Chondrocyte (in vitro differentiated cells): ENCODE measurements around the gene AHSG. TPM values are rescaled to one million over a fixed set of nuclear protein-coding genes. Genes with fewer than 3 reads are reported as not detected.

Source experiments
- DNase-seq: peaks from one replicate; pipeline ENCODE4 v3.0.0; 2021; ENCODE audit warnings: mixed read lengths, low spot score
- H3K27ac Mint-ChIP-seq: one replicate; pipeline ENCODE4 v1.8.0; 2021; ENCODE audit warnings: mild to moderate bottlenecking, moderate library complexity, mixed read lengths; ENCODE audit not compliant: unreplicated experiment
- H3K27me3 Mint-ChIP-seq: 2 replicates; pipeline ENCODE4 v1.8.0; 2021; ENCODE audit warnings: low read depth, mixed read lengths
- H3K36me3 Mint-ChIP-seq: 2 replicates; pipeline ENCODE4 v1.8.0; 2021; ENCODE audit warnings: low read depth, mixed read lengths
- H3K4me1 Mint-ChIP-seq: 2 replicates; pipeline ENCODE4 v1.8.0; 2021; ENCODE audit warnings: low read depth, mild to moderate bottlenecking, mixed read lengths
- H3K4me3 Mint-ChIP-seq: one replicate; pipeline ENCODE4 v1.8.0; 2021; ENCODE audit warnings: mild to moderate bottlenecking, moderate library complexity, mixed read lengths; ENCODE audit not compliant: unreplicated experiment
- H3K9me3 Mint-ChIP-seq: 2 replicates; pipeline ENCODE4 v1.8.0; 2021; ENCODE audit warnings: low read depth, mixed read lengths
- total RNA-seq: library from RNA; stranded (reverse); gene quantifications from 3 replicates; pipeline ENCODE4 v1.2.1, GENCODE V29; 2021
- TF ChIP-seq, protein P1 (sequence below): fragments of 200-600 bp; sonication (generic); IDR thresholded peaks from 2 replicates; pipeline ENCODE4 v1.5.0; 2021; ENCODE audit warnings: antibody characterized with exemption, mild to moderate bottlenecking, moderate library complexity

Gene AHSG
- total RNA-seq, 1 donor from 2014 or later: not detected

DNA sequence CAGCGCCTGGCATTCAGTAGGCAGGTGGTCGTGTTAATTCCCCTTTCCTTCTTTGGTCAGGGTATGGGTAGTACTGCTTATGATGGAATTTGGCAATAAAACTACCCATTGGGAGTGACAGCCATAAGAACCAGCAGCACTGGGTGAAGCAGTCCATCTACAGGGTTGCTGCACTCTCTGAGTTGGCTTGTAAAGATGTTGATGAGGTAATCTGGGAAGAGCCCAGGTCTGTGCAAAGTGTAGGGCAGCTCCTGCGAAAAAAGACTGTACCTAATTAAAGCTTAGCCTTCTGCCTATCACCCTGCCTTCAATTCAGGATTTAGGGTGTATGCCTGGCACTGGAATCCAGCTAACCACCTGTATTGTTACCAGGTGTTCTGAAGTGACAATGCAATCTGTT is 22.7 kb downstream of the AHSG start:
- Mint-ChIP-seq H3K4me3 (no peak overlapping the region), H3K9me3 (peaks cover 2% of the 10 kb centered on the region), H3K36me3 (no peaks in the 10 kb centered on the region), H3K27me3 (peaks cover 28% of the 10 kb centered on the region), H3K4me1 (peaks cover 7% of the 10 kb centered on the region), H3K27ac (no peak overlapping the region)
- DNase-seq: no peak
- TF ChIP-seq, protein P1, sequence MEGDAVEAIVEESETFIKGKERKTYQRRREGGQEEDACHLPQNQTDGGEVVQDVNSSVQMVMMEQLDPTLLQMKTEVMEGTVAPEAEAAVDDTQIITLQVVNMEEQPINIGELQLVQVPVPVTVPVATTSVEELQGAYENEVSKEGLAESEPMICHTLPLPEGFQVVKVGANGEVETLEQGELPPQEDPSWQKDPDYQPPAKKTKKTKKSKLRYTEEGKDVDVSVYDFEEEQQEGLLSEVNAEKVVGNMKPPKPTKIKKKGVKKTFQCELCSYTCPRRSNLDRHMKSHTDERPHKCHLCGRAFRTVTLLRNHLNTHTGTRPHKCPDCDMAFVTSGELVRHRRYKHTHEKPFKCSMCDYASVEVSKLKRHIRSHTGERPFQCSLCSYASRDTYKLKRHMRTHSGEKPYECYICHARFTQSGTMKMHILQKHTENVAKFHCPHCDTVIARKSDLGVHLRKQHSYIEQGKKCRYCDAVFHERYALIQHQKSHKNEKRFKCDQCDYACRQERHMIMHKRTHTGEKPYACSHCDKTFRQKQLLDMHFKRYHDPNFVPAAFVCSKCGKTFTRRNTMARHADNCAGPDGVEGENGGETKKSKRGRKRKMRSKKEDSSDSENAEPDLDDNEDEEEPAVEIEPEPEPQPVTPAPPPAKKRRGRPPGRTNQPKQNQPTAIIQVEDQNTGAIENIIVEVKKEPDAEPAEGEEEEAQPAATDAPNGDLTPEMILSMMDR: no peak

DNA sequence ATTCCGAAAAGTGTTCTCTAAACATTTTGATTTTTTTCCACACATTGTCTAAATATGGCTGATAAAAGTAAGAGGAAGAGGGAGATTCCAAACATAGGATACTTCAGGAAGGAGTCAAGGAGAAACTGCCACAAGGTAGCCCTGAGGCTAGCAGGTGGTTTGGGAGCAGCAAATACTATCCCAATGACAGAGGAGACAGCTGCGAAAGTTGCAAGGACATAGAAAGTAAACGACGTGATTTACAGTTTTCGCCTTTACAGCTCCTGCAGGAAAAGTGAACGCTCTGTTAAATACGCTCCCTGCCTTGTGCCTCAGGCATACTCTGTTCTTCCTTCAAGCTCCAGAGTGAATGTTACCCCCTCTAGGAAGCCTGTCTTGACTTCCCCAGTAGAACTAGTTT is 23.7 kb downstream of the AHSG start:
- Mint-ChIP-seq H3K4me3 (no peak overlapping the region), H3K27me3 (peaks cover 21% of the 10 kb centered on the region), H3K9me3 (peaks cover 2% of the 10 kb centered on the region), H3K4me1 (peaks cover 16% of the 10 kb centered on the region), H3K36me3 (no peaks in the 10 kb centered on the region), H3K27ac (no peak overlapping the region)
- TF ChIP-seq, protein P1: no peak
- no peak for DNase-seq

DNA sequence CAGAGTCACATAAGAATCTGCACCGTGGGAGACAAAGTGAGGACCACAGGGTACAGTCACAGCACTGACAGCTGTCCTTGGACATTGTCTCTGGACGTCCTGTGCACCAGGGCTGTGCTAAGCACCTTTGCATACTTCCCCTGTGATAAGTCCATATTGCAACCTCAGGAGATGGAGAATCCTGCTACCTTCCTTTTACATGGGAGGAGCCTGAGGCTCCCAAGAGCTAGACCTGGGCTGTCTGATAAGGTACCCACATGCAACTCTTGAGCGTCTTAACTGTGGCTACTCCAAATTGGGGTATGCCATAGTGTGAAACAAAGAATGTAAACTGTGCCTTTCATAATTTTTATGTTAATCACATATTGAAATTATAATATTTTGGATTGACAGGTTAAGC is 24.8 kb downstream of the AHSG start:
- no peaks in the 10 kb centered on the region for H3K36me3 Mint-ChIP-seq
- no peak for DNase-seq
- H3K27me3 Mint-ChIP-seq: peaks cover 21% of the 10 kb centered on the region
- peaks cover 2% of the 10 kb centered on the region for H3K9me3 Mint-ChIP-seq
- TF ChIP-seq, protein P1: no peak
- peaks cover 16% of the 10 kb centered on the region for H3K4me1 Mint-ChIP-seq
- no peak overlapping the region for H3K4me3 Mint-ChIP-seq
- H3K27ac Mint-ChIP-seq: no peak overlapping the region

DNA sequence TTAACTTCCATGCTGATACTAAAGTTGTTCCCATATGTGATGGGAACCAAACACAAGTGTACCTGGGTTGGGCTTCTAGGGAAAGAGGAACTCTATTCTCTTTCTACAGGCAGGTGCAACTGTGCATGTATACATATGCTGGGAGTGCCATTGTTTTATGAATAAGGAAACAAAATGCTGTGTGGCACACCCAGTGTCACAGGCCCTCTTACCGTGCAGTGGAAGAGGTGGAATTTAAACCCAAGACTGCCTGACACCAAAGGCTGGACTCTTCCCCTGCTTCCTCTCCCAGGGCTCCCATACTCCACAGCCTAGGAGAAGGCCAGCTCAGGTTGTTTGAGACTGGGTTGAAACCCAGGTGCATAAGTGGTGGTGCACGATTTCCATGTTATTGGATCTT is 25.4 kb downstream of the AHSG start:
- peaks cover 21% of the 10 kb centered on the region for H3K27me3 Mint-ChIP-seq
- no peak for DNase-seq
- H3K36me3 Mint-ChIP-seq: no peaks in the 10 kb centered on the region
- H3K27ac Mint-ChIP-seq: no peak overlapping the region
- peaks cover 2% of the 10 kb centered on the region for H3K9me3 Mint-ChIP-seq
- no peak overlapping the region for H3K4me3 Mint-ChIP-seq
- H3K4me1 Mint-ChIP-seq: peaks cover 16% of the 10 kb centered on the region
- TF ChIP-seq, protein P1: no peak

DNA sequence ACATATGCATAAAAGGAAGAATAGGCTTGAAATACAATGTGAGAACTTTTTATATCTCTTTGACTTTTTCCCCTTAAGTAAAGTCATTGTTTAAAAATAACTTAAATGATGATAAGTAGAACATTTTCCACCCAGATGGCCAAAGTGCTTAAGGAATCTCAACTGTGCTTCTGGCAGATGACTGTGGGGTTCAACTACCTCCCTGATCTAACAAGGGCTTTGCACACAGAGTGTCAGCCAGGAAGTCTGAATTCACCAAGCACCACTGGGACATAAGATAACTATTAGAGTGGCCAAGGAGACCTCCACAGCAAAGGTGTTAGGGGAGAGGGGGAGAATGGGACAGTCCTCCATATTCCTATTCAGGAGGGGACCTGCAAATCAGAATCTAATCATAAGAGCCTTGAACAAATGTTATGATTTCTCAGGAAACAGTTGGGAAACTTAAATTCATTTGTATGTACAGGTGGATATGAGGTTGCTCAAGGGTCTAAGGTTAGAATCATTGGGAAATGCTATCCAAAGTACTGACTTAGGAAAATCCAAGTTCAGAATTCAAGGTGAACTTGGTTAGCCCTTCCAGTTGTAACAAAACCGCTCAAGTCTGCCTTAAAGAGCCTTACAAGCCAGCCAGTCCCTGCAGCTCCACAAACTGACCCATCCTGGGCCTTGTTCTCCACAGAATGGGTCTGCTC is 27.1 kb downstream of the AHSG start, which contains the start of gene FETUB:
FETUB (plus strand) TSS at position 622 of the 695 bp plus-strand sequence; CDS start at position 684, 62 bp downstream.
- Mint-ChIP-seq H3K4me3 (peak within 1 kb of the TSS; percentile 14), H3K4me1 (peaks cover 16% of the 10 kb centered on the region), H3K27ac (peak within 1 kb of the TSS; percentile 37), H3K9me3 (peaks cover 2% of the 10 kb centered on the region), H3K36me3 (no peaks in the 10 kb centered on the region), H3K27me3 (peaks cover 25% of the 10 kb centered on the region)
- TF ChIP-seq, protein P1: no peak
- DNase-seq: no peak
